ENCODE results near the gene CRIM1. TPM values are rescaled to one million over a fixed set of nuclear protein-coding genes. Genes with fewer than 3 reads are reported as not detected.

CRIM1 gene
- total RNA-seq, 1 experiment from 2014 or later: 24.1 TPM

DNA sequence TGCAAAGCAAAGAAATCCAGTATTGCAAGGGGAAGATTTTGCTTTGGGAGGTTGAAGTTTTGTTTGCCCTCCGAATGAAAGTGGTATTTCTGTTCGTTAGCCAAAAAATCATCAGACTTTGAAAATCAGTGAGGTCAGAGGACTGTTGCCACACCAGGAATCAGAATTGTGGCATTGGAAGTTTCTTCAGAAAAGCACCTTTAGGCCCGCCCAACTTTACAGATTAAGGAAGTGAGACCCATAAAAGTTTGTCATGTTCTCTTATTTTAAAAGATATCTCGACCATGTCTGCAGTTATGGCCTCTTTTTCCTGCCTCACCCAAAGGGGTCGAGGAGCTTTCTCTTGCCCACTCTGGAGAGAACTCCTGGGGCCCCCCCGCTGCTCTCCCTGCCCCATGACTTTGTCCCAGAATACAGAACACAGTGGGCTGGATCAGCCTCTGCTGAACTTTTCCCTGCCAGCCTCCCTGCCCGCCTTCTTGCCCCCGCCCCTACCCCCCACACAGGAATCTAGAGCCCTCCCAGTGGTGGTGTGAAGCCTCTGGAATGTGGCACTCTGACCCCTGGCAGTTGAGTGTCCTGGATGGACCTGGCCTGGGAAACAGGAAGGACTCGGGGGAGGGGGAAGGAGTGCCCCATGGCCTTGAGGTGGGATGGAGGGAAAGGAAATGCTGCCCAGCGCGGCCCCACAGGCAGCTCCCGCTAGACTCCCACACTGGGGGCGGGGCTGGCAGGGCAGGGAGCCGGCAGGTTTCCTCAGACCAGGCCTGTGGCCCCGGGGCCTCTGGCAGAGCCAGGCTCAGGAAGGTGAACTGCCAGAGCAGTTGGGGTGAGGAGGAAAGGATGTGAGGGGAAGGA is 25.3 kb downstream of the CRIM1 start:
- ChIA-PET POLR2A (interaction anchor here (1.0 kb wide), 1 partner anchor 9 kb away, joined by 4 read pairs; no protein-coding TSS in a partner anchor), CTCF (interaction anchor here (1.6 to 1.7 kb wide), 2 partner anchors 12 to 79 kb away, joined by 6 to 8 read pairs; no protein-coding TSS in a partner anchor)
- ATAC-seq (peak; percentile 67), DNase-seq (ENCODE audit: low spot score) (peak; percentile 69)
- Mint-ChIP-seq H3K4me1 (peaks cover 86% of the 10 kb centered on the region), H3K4me3 (no peak overlapping the region), H3K27ac (peak overlapping the region; percentile 72), H3K36me3 (peaks cover 7% of the 10 kb centered on the region), H3K27me3 (ENCODE audit: low read depth) (no peaks in the 10 kb centered on the region), H3K9me3 (no peaks in the 10 kb centered on the region)
- TF ChIP-seq ZNF121 (CRISPR knock-in tag; IDR thresholded peaks at IDR 0.05): no peak
- TF ChIP-seq CREB1 (CRISPR knock-in tag; IDR thresholded peaks at IDR 0.05): no peak
- TF ChIP-seq ZNF138 (CRISPR knock-in tag; conservative IDR thresholded peaks at IDR 0.05): no peak
- no peak for TF ChIP-seq NFATC4 (CRISPR knock-in tag; IDR thresholded peaks at IDR 0.05)
- no peak for TF ChIP-seq ATF2 (CRISPR knock-in tag; IDR thresholded peaks at IDR 0.05; ENCODE audit: borderline replicate concordance, low read depth)
- TF ChIP-seq JAZF1 (CRISPR knock-in tag; IDR thresholded peaks at IDR 0.05): no peak
- no peak for TF ChIP-seq OVOL2 (CRISPR knock-in tag; IDR thresholded peaks at IDR 0.05; ENCODE audit: borderline replicate concordance)
- TF ChIP-seq, protein P1, sequence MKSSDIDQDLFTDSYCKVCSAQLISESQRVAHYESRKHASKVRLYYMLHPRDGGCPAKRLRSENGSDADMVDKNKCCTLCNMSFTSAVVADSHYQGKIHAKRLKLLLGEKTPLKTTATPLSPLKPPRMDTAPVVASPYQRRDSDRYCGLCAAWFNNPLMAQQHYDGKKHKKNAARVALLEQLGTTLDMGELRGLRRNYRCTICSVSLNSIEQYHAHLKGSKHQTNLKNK (CRISPR knock-in tag; IDR thresholded peaks at IDR 0.05): no peak
- TF ChIP-seq MYBL2 (CRISPR knock-in tag; IDR thresholded peaks at IDR 0.05): peak; percentile 50; the same call in 1 of the 2 replicates
- TF ChIP-seq, protein P2, sequence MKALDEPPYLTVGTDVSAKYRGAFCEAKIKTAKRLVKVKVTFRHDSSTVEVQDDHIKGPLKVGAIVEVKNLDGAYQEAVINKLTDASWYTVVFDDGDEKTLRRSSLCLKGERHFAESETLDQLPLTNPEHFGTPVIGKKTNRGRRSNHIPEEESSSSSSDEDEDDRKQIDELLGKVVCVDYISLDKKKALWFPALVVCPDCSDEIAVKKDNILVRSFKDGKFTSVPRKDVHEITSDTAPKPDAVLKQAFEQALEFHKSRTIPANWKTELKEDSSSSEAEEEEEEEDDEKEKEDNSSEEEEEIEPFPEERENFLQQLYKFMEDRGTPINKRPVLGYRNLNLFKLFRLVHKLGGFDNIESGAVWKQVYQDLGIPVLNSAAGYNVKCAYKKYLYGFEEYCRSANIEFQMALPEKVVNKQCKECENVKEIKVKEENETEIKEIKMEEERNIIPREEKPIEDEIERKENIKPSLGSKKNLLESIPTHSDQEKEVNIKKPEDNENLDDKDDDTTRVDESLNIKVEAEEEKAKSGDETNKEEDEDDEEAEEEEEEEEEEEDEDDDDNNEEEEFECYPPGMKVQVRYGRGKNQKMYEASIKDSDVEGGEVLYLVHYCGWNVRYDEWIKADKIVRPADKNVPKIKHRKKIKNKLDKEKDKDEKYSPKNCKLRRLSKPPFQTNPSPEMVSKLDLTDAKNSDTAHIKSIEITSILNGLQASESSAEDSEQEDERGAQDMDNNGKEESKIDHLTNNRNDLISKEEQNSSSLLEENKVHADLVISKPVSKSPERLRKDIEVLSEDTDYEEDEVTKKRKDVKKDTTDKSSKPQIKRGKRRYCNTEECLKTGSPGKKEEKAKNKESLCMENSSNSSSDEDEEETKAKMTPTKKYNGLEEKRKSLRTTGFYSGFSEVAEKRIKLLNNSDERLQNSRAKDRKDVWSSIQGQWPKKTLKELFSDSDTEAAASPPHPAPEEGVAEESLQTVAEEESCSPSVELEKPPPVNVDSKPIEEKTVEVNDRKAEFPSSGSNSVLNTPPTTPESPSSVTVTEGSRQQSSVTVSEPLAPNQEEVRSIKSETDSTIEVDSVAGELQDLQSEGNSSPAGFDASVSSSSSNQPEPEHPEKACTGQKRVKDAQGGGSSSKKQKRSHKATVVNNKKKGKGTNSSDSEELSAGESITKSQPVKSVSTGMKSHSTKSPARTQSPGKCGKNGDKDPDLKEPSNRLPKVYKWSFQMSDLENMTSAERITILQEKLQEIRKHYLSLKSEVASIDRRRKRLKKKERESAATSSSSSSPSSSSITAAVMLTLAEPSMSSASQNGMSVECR (CRISPR knock-in tag; IDR thresholded peaks at IDR 0.05; ENCODE audit: borderline replicate concordance): no peak
- no peak for TF ChIP-seq AFF4 (CRISPR knock-in tag; IDR thresholded peaks at IDR 0.05; ENCODE audit: borderline replicate concordance)
- no peak for TF ChIP-seq NR2C2 (CRISPR knock-in tag; IDR thresholded peaks at IDR 0.05)
- no peak for TF ChIP-seq TEAD4 (CRISPR knock-in tag; IDR thresholded peaks at IDR 0.05)
- TF ChIP-seq ZNF423 (CRISPR knock-in tag; IDR thresholded peaks at IDR 0.05): peak; percentile 29; the same call in 1 of the 2 replicates
- TF ChIP-seq HMGA2 (CRISPR knock-in tag; IDR thresholded peaks at IDR 0.05): no peak
- no peak for TF ChIP-seq FOXJ3 (CRISPR knock-in tag; IDR thresholded peaks at IDR 0.05; ENCODE audit: borderline replicate concordance)
- TF ChIP-seq NFE2L1 (CRISPR knock-in tag; IDR thresholded peaks at IDR 0.05): no peak
- TF ChIP-seq, protein P3, sequence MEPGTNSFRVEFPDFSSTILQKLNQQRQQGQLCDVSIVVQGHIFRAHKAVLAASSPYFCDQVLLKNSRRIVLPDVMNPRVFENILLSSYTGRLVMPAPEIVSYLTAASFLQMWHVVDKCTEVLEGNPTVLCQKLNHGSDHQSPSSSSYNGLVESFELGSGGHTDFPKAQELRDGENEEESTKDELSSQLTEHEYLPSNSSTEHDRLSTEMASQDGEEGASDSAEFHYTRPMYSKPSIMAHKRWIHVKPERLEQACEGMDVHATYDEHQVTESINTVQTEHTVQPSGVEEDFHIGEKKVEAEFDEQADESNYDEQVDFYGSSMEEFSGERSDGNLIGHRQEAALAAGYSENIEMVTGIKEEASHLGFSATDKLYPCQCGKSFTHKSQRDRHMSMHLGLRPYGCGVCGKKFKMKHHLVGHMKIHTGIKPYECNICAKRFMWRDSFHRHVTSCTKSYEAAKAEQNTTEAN (CRISPR knock-in tag; IDR thresholded peaks at IDR 0.05): no peak
- no peak for TF ChIP-seq EMX1 (CRISPR knock-in tag; IDR thresholded peaks at IDR 0.05)
- peak; percentile 61; the same call in 1 of the 2 replicates for TF ChIP-seq ETV6 (CRISPR knock-in tag; IDR thresholded peaks at IDR 0.05)
- TF ChIP-seq, protein P4, sequence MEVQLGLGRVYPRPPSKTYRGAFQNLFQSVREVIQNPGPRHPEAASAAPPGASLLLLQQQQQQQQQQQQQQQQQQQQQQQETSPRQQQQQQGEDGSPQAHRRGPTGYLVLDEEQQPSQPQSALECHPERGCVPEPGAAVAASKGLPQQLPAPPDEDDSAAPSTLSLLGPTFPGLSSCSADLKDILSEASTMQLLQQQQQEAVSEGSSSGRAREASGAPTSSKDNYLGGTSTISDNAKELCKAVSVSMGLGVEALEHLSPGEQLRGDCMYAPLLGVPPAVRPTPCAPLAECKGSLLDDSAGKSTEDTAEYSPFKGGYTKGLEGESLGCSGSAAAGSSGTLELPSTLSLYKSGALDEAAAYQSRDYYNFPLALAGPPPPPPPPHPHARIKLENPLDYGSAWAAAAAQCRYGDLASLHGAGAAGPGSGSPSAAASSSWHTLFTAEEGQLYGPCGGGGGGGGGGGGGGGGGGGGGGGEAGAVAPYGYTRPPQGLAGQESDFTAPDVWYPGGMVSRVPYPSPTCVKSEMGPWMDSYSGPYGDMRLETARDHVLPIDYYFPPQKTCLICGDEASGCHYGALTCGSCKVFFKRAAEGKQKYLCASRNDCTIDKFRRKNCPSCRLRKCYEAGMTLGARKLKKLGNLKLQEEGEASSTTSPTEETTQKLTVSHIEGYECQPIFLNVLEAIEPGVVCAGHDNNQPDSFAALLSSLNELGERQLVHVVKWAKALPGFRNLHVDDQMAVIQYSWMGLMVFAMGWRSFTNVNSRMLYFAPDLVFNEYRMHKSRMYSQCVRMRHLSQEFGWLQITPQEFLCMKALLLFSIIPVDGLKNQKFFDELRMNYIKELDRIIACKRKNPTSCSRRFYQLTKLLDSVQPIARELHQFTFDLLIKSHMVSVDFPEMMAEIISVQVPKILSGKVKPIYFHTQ (CRISPR knock-in tag; IDR thresholded peaks at IDR 0.05): no peak
- TF ChIP-seq, protein P5, sequence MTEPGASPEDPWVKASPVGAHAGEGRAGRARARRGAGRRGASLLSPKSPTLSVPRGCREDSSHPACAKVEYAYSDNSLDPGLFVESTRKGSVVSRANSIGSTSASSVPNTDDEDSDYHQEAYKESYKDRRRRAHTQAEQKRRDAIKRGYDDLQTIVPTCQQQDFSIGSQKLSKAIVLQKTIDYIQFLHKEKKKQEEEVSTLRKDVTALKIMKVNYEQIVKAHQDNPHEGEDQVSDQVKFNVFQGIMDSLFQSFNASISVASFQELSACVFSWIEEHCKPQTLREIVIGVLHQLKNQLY (CRISPR knock-in tag; IDR thresholded peaks at IDR 0.05): no peak
